Islet of Langerhans (tissue), 1 donor: ENCODE results near the gene SLC15A1.

ENCODE experiments used
- FAIRE-seq: peaks from one replicate; lab custom pipeline; 2011; peaks lifted over from hg19 to GRCh38; lab: Jason Lieb, UNC

The SLC15A1 gene

DNA sequence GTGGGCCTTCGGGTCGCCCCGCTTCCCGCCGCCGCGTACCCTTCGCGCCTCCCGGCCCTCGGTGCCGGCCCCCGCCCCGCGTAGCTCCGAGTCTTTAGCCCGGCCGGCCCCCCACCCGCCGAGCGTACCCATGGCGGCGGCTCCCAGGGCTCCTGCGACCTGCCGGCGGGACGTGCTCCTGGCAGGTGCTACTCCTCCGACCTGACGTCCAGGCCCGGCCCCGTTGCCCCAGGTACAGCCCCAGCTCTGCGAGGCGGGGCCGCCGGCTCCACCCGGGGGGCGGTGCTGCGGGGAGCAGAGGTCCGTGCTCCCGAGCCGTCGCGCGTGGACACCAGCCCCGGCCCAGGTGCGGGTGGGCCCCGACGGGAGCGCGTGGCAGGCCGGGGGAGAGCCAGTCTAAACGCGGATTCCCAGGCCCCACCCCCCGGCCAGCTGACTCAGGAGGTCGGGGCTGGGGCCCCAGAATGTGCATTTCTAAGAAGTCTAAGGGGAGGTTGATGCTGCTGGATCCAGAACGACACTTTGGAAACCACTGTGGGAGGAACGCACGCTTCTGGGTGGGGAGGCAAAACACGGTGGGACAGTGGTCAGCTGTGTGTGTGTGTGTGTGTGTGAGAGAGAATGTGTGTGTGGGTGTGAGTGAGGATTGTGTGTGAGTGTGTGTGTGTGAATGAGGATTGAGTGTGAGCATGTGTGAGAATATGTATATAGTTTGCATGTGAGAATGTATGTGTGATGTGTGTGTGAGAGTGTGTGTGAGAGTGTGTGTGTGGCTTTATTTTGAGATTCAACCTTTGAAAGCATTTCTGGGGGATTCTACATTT is at the start of gene SLC15A1:
TSS of gene SLC15A1 (minus strand) at position 206 of the 824 bp plus-strand sequence. CDS start at position 132, 74 bp downstream.
- FAIRE-seq, result no peak

GRCh38 chr13:98801626-98802418 is 49.4 kb upstream of the SLC15A1 start:
- FAIRE-seq, result no peak

- FAIRE-seq, result no peak
These were observed 47.6 kb upstream of the SLC15A1 start for GRCh38 chr13:98800078-98800477.

DNA sequence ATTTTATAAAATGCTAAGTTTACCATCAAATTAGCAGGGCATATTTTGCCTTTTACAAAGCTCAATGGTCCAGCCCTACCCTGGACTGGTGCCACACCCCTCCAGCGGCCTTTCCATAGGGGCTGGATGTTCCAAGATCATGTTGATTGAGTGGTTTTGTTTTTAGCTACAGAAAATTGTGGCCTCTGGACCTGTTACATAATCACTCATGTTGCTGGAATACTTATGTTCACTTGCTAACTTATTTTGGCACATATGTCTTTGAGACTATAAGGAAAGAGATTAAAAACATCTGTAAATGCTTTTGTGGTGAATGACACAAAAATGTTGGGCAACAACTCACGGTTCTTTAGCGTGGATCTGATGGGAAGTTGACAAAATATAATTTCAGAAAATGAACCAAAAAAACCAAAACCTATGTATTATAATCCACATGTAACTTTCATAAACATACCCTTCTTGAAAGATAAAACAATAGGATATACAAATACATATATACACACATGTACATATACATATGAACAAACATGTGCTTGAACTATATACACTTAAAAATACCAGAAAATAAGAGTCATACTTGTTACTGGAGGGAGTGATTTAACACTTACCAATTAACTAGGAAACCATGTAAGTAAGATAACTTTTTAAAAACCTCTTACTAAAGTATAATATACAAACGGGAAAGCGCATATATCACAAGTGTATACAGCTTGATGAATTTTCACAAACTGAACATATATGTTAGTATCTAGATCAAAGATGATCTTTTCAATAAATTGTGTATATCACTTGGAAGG is 46.6 kb upstream of the SLC15A1 start:
- no peak for FAIRE-seq

DNA sequence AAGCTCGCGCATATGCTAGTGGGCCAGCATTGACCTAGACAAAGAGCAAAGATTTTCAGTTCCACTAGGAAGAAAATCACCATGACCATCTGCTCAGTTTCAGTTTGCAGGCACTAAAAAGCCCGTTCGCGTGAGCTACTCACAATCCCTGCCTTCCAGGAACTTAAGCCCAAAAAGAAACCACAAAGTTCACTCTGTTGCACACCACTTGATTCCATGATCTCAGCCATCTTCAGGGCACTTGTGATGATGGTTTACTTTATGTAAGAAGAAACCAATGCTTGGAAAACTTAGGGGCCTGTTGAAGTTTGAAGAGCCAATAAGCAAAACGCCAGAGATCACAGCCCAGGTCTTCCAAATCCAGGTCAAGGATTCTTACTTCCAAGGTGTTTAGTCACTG is 45.0 kb upstream of the SLC15A1 start:
- FAIRE-seq, result no peak

GRCh38 chr13:98796798-98797197 is 44.3 kb upstream of the SLC15A1 start:
- no peak for FAIRE-seq

GRCh38 chr13:98796191-98796590 is 43.7 kb upstream of the SLC15A1 start:
- no peak for FAIRE-seq

GRCh38 chr13:98795220-98795619 is 42.7 kb upstream of the SLC15A1 start:
- no peak for FAIRE-seq

DNA sequence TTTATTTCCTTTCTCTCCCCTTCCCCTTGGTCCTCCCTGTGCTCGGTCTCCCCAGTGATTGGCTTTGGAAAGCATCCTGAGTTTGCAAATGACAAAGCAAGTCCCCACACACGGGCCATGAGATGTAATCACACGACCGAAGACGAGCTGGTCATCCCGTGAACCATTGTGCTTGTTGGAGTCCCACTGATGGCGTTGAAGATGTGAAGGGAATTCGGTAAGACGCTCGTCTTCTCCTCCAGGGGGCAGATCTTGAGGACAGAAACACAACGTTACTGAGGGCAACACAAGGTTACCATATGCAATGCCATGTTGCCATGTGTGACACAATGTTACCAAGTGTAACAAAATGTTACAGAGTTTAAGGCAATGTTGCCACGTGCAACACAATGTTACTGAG is 42.0 kb upstream of the SLC15A1 start:
- no peak for FAIRE-seq

DNA sequence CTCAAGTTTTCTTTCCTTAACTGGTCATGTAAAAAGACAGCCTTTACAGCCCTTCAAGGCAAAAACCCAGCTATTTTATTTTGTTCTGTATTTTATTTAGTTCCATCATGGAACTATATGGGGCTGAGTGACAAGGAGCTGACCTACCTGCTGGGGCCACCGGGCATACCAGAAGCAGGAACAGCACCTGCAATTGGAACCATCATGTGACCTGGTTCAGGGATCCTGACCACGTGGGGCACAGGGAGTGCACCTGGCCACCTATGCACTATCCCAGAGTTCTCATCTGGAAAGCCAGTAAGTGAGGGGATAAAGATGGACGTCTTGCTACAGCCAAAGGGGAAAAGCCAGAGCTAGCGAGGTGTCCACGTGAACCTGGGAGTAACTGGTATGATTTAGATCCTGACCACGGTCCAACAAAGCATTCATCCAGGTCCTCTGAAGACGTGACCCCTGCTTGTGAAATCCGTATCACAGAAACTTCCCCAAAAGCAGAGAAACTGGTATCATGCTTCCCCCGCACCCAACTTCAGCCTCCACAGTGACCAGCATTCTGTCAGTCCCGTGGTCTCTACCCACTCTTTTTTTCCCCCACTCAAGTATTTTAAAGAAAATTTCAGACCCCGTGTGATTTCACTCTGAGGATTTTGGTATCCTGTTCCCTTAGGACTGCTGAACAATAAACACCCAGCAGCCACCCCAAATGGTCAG is 40.5 kb upstream of the SLC15A1 start:
- no peak for FAIRE-seq

- no peak for FAIRE-seq
These were observed 39.8 kb upstream of the SLC15A1 start for GRCh38 chr13:98792321-98792720.

- no peak for FAIRE-seq
These were observed 39.1 kb upstream of the SLC15A1 start for GRCh38 chr13:98791611-98792010.

GRCh38 chr13:98787996-98788395 is 35.5 kb upstream of the SLC15A1 start:
- FAIRE-seq, result no peak

DNA sequence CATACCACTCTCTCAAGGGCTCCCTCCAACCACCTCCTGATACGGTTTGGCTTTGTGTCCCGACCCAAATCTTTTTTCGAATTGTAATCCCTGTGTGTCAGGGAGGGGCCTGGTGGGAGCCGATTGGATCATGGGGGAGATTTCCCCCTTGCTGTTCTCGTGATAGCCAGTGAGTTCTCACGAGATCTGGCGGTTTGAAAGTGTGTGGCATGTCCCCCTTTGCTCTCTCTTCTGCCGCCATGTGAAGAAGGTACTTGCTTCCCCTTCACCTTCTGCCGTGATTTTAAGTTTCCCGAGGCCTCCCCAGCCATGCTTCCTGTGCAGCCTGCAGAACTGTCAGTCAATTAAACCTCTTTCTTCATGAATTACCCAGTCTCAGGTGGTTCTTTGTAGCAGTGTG is 34.7 kb upstream of the SLC15A1 start:
- no peak for FAIRE-seq

DNA sequence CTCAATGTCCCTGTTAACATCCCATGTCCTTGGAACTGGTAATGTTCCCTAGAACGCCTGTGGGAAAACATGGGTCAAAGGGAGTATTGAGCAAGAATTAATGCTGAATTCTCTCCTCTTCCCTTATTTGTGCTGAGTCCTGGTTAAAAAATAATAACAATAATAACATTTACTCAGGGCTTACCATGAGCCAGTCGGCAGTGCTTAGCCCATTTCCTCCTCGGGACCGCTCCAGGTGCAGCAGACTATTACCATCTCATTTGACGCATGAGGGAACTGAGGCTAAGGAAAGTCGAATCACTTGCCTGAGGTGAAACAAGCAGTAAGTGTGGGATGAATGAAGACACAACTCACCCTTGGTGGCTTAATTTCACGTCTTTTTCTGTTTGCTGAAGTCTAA is 33.6 kb upstream of the SLC15A1 start:
- FAIRE-seq, result no peak

DNA sequence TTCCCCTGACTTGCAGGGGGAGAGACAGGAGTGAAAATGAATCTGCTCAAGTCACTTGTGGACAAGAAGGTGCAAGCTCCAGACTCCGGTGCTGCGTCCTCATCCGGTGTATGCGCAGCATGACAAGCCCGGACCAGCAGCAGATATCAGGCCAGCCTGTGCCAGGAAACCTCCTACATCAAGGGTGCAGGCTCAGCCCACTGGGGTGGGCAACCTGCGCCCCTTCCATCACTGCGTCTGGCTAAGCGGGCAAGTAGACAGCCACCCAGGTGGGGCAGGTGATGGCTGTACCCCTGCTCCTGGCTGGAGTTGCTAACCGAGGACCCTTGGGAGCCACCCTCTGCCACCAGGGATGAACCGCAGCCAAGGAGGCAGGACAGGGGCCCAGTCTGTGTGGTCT is 32.9 kb upstream of the SLC15A1 start:
- FAIRE-seq, result no peak

DNA sequence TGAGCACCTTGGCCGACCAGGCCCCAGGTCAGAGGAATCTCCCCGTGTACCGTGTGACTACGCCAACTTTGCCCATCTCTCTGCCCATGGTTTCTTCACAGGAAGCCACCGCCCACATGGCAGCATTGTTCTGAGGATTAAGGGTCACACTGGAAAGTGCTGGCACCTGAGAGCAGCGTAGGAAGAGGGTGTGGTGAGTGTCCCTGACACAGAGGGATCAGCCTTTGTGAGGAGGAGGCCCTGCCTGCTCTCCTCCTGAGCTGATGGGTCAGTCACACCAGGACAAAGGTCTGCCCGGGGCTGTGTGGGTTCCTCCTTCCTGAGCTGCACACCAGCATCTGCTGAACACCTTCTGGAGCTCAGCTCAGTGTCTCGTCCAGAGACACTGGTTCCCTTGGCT is 32.2 kb upstream of the SLC15A1 start:
- no peak for FAIRE-seq

DNA sequence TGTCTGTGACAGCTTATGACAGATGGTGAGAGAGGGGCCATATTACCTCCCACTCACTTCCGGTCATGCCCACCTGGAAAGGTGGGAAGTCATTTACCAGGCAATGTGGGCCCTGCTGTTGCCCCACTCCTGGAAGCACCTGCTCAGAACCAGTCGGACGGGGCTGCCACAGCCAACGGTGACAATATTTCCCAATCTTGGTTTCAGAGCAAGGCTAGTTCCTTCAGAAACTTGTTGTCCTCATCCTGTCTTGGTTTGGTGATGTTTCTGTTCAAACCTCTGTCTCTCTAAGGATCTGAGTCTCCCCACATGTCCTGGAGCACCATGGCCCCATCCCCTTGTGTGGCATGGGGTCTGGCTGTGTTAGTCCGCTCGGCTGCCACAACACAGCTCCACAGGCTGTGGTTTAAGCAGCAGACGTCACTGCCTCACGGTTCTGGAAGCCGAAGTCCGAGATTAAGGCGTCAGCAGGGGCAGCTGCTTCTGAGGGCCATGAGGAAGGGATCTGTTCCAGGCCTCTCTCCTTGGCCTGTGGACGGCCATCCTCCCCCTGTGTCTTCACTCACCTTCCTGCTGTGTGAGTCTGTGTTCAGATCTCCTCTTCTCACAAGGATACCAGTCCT is 31.5 kb upstream of the SLC15A1 start:
- FAIRE-seq, result no peak

GRCh38 chr13:98782654-98783053 is 30.2 kb upstream of the SLC15A1 start:
- FAIRE-seq, result no peak

DNA sequence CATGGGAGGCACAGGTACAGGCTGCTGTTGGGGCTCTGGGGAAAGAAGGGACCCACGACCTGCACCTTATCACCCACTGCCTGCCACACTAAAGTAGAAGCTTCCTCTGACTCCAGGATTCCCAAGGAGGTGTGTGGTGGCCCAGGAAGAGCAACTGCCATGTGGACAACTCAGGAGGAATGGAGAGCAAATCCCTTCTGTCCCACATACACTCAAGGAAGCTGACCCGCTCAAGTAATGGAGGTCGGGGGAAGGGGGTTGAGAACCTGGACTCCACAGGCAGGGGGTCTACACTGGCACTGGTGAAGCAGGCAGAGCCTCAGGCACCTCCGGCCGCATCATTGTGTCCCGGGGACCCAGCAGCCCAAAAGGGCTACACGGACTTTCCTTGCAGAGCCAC is 29.4 kb upstream of the SLC15A1 start:
- no peak for FAIRE-seq

- FAIRE-seq, result no peak
These were observed 29.0 kb upstream of the SLC15A1 start for GRCh38 chr13:98781470-98781869.

- FAIRE-seq, result no peak
These were observed 28.6 kb upstream of the SLC15A1 start for GRCh38 chr13:98781045-98781444.
